Measurements from ENCODE around the gene NAGK. TPM values are rescaled to one million over a fixed set of nuclear protein-coding genes. Genes with fewer than 3 reads are reported as not detected.

The NAGK gene
- total RNA-seq, 2 experiments from 2014 or later = 33.6 to 38.7 TPM

DNA sequence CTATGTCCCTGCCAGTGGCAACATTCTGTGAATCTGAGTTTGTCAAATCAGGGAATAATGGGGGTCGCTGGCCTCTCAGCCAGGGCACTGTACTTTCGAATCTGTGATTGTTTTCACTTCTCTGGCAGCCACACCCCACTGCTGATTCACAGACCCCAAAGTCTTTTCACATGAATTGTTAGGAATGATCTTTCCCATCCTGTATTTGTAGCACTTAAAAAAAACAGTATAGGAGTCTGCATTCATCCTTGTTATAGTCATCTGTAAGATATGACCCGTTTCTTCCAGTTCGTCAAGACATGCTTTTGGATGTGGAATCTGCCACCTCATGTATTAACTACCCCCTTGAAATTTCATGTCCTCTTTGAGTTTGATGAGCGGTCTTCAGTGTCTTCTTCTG, 928 bp downstream of the NAGK start:
- Mint-ChIP-seq H3K4me1 (ENCODE audit: low read depth) (peaks cover 54% of the 10 kb centered on the region), H3K36me3 (ENCODE audit: low read depth) (peaks cover 14% of the 10 kb centered on the region), H3K9me3 (no peaks in the 10 kb centered on the region), H3K27ac (peak overlapping the region; percentile 98), H3K27me3 (no peaks in the 10 kb centered on the region), H3K4me3 (peak overlapping the region; percentile 87)
- DNase-seq = no peak
- ATAC-seq = no peak
- intact Hi-C loops (cut with micrococcal nuclease) = no loop called here
- no peak for TF ChIP-seq CTCF (IDR thresholded peaks at IDR 0.05)
- CTCF ChIA-PET = interaction anchor here (2.3 to 7.4 kb wide), 4 partner anchors 14 to 61 kb away, joined by 11 to 71 read pairs (median 13); partner anchors contain the start of genes MCEE and MPHOSPH10
- POLR2A ChIA-PET = interaction anchor here (0.7 to 2.5 kb wide), 6 partner anchors 13 to 260 kb away, joined by 3 to 21 read pairs (median 6); partner anchors contain the start of genes MCEE and MPHOSPH10

DNA sequence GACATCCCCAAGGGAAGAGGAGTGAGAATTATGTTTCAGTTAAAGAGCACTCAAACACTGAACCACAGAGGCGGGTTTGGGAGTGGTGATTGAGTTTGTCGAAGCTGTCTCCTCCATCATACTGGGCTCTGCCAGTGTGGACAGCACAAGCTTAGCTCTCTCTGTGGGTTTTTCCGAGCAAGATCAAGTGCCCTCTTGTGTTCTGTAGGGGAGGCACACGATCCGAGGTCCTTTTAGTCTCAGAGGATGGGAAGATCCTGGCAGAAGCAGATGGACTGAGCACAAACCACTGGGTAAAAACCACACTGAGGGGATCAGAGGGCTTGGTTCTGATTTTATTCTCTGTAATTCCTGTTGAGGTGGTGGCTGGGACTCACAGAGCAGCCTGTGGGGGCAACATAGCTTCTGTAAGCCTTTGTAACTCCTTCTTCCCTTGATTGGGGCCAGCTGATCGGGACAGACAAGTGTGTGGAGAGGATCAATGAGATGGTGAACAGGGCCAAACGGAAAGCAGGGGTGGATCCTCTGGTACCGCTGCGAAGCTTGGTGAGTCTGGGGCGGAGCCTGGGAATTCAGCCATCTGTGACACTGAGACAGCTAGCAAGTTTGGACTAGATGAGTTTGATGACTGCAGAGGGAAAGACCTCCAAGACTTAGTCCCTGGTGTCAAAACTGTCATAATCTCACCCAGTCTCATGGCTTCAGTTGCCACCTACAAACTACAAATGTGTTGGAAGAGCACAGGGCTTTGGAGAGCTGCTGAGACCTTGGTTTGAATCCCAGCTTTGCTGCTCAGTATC, 2.0 kb downstream of the NAGK start:
- H3K4me1 Mint-ChIP-seq (ENCODE audit: low read depth) = peaks cover 54% of the 10 kb centered on the region
- no peak overlapping the region for H3K27ac Mint-ChIP-seq

GRCh38 chr2:71071681-71072398, 3.4 kb downstream of the NAGK start:
- Mint-ChIP-seq H3K27me3 (no peaks in the 10 kb centered on the region), H3K36me3 (ENCODE audit: low read depth) (peaks cover 17% of the 10 kb centered on the region), H3K9me3 (no peaks in the 10 kb centered on the region), H3K4me3 (peak overlapping the region; percentile 57), H3K27ac (peak overlapping the region; percentile 83), H3K4me1 (ENCODE audit: low read depth) (peaks cover 51% of the 10 kb centered on the region)
- intact Hi-C loops (cut with micrococcal nuclease) = no loop called here
- POLR2A ChIA-PET = interaction anchor here (0.7 to 2.5 kb wide), 3 partner anchors 10 to 260 kb away, joined by 3 to 17 read pairs (median 14); partner anchors contain the start of genes MCEE, MPHOSPH10 and ZNF638
- ATAC-seq (peak; percentile 31), DNase-seq (peak; percentile 74)
- TF ChIP-seq CTCF (IDR thresholded peaks at IDR 0.05) = no peak
- CTCF ChIA-PET = interaction anchor here (0.6 to 7.4 kb wide), 13 partner anchors 11 to 227 kb away, joined by 3 to 71 read pairs (median 3); partner anchors contain the start of genes MCEE, MPHOSPH10 and PAIP2B

More for the DNA sequence above, 2.0 kb downstream of the NAGK start:
- H3K36me3 Mint-ChIP-seq (ENCODE audit: low read depth) = peaks cover 16% of the 10 kb centered on the region
- H3K27me3 Mint-ChIP-seq = no peaks in the 10 kb centered on the region
- no peaks in the 10 kb centered on the region for H3K9me3 Mint-ChIP-seq
- intact Hi-C loops (cut with micrococcal nuclease) = no loop called here
- no peak for ATAC-seq
- POLR2A ChIA-PET = interaction anchor here (2.0 to 2.5 kb wide), 3 partner anchors 11 to 59 kb away, joined by 8 to 17 read pairs (median 14); partner anchors contain the start of genes MCEE and MPHOSPH10
- peak overlapping the region; percentile 2 for H3K4me3 Mint-ChIP-seq
- CTCF ChIA-PET = interaction anchor here (0.8 to 7.4 kb wide), 10 partner anchors 12 to 229 kb away, joined by 3 to 71 read pairs (median 4); partner anchors contain the start of genes MCEE and MPHOSPH10
- no peak for DNase-seq
- TF ChIP-seq CTCF (IDR thresholded peaks at IDR 0.05) = no peak

GRCh38 chr2:71072492-71072891, 4.0 kb downstream of the NAGK start:
- Mint-ChIP-seq H3K27ac (peak overlapping the region; percentile 83), H3K4me3 (peak overlapping the region; percentile 15), H3K36me3 (ENCODE audit: low read depth) (peaks cover 20% of the 10 kb centered on the region), H3K27me3 (no peaks in the 10 kb centered on the region), H3K4me1 (ENCODE audit: low read depth) (peaks cover 47% of the 10 kb centered on the region), H3K9me3 (no peaks in the 10 kb centered on the region)
- ChIA-PET CTCF (interaction anchor here (1.4 to 7.4 kb wide), 2 partner anchors 28 to 155 kb away, joined by 3 to 71 read pairs; partner anchors contain the start of gene PAIP2B), POLR2A (interaction anchor here (2.5 kb wide), 1 partner anchor 9 kb away, joined by 17 read pairs; no protein-coding TSS in a partner anchor)
- ATAC-seq (no peak), DNase-seq (no peak)
- TF ChIP-seq CTCF (IDR thresholded peaks at IDR 0.05) = no peak
- intact Hi-C loops (cut with micrococcal nuclease) = no loop called here
